GM19099 (cell line): ENCODE data around the gene ARL16.
A peak's percentile ranks its signal among the peaks of the same experiment; 100 is the strongest.

Source experiments
- POLR2A ChIP-seq: IDR thresholded peaks from 3 replicates; pipeline ENCODE4 v1.6.1; 2011; ENCODE audit warnings: low read depth; ENCODE audit not compliant: insufficient read length; ENCODE audit errors: extremely low read depth

Gene ARL16

DNA sequence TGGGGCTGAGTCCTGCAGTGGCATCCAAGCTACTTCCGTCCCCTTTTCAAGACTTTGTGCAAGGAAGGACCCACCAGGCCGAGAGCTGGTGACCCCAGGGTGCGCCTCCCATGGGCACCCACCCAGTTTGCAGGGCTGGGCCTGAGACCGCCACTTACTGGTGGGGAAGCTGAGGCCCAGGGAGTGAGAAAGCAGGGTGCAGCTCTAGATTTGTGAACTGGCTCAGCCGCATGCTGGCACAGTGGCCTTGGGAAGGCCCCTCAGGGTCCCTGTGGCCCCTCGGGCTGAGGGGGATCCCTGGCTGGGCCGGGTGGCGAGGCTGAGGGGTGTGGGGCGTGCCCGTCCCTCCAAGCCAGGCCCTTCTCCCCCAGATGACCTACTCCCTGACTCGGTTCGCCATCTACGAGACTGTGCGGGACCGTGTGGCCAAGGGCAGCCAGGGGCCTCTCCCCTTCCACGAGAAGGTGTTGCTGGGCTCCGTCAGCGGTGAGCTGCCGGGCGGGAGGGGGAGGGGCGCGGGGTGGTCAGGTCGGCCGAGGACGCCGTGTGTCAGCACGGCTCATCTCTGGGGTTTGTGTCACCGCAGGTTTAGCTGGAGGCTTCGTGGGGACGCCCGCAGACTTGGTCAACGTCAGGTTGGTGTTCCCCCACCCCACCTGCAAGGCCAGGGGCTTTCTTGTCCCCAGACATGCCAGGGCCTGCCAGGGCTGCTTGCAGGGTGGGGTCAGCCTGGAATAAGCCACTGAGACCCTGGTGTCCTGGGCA lies 31.7 kb upstream of the ARL16 start:
- no peak for TF ChIP-seq POLR2A

DNA sequence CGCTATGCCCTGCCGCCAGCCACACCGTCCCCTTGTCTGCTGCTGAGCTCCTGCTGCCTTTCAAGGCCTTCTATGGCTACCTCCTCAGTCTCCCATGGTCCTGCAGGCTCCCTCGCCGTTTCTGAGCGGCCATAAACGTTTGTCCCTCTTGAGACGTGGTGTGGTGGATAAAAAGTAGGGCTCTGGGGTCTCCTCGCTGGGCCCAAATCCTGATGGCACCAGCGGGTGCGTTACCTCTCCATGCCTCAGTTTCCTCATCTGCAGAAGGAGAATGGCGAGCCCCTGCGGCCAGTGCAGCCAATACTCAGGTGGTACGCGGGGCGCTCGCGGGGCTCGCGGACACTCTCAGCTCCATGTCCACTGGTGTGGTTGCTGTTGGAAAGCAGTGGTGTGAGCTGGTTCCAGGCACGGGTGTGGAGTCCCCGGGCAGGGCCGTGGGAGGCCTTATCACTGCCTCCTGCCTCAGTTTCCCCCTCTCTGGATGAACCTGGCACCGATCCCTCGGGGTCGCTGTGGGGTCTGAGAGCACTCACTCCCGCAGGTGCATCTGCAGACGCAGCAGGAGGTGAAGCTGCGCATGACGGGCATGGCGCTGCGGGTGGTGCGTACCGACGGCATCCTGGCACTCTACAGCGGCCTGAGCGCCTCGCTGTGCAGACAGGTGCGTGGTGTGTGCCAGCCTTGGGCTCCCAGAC lies 31.0 kb upstream of the ARL16 start:
- no peak for TF ChIP-seq POLR2A

GRCh38 chr17:81713556-81714411 lies 30.2 kb upstream of the ARL16 start:
- TF ChIP-seq POLR2A = no peak

- no peak for TF ChIP-seq POLR2A
These were observed 29.5 kb upstream of the ARL16 start for GRCh38 chr17:81713004-81713555.

DNA sequence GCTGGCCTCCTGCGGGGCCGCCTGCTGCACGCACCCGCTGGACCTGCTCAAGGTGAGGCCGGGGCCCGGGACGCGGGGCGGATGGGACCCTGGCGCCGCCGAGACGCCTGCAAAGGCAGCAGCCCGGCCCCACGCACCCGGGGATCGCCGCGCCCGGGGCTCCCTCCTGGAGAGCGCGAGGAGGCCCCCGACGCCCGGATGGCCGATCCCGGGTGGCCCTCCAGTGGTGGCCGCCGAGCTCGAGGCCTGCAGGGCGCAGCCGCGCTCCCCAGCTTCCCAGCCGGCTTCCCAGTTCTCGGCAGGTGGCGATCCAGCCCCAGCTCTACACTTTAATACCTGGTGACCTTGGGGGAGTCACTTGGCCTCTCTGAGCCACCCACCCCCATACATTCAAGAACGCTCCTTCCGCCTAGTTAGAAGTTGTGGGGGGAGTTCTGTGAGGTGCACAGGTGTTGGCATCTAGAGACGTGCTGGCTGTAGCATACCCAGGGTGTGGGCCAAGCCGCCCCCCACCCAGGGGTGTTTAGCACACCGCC lies 28.9 kb upstream of the ARL16 start:
- TF ChIP-seq POLR2A = no peak

- TF ChIP-seq POLR2A = peak; percentile 48
These were observed 28.3 kb upstream of the ARL16 start, which contains the start of gene SLC25A10 for GRCh38 chr17:81711814-81712467. Gene SLC25A10 (plus strand): TSS chr17:81712284. CDS start chr17:81712427, 143 bp downstream.

GRCh38 chr17:81710514-81711308 lies 27.1 kb upstream of the ARL16 start:
- peak; percentile 10 for TF ChIP-seq POLR2A

- no peak for TF ChIP-seq POLR2A
These were observed 25.2 kb upstream of the ARL16 start for GRCh38 chr17:81708739-81709185.

DNA sequence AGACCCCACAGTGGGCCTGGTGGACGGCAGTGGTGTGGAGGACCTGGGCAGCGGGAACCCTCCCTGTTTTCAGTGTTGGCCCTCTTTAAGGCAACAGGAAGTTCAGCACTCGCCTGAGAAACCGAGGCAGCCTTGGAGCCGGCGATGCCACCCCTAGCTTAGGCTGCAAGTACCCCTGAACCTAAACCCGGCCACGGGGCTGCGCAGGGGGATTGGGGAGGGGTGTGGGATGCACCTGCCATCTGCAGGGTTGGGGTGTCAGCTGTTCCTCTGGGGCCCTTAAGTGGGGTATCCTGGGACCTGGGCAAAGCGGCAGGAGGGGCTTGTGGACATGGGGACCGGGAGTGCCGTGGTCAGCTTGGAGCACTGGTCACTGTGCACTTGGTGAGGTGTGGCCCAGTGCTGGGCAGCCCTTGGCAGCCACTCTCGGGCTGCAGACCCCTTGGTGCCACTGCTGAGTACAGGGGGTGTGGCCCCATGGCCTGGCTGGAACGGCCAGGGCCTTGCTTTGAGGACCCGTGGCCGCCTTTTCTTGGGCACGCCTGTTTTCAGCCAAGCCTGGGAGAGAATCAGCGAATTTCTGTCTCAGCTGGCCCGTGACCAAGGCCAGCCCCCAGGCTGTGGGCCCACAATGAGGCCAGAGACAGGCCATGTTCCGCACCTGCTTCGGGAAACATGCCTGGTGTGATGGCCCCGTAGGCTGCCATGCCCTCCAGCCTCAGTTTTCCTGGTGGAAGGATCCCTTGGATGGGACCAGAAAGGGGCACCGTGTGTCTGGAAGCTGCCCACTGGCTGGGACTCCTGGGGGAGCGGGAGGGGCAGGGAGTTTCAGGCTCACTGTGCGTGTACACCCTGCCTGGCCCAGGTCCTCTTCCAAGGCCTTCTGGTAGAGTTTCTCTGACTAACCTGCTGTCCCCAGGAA lies 24.4 kb upstream of the ARL16 start:
- no peak for TF ChIP-seq POLR2A

DNA sequence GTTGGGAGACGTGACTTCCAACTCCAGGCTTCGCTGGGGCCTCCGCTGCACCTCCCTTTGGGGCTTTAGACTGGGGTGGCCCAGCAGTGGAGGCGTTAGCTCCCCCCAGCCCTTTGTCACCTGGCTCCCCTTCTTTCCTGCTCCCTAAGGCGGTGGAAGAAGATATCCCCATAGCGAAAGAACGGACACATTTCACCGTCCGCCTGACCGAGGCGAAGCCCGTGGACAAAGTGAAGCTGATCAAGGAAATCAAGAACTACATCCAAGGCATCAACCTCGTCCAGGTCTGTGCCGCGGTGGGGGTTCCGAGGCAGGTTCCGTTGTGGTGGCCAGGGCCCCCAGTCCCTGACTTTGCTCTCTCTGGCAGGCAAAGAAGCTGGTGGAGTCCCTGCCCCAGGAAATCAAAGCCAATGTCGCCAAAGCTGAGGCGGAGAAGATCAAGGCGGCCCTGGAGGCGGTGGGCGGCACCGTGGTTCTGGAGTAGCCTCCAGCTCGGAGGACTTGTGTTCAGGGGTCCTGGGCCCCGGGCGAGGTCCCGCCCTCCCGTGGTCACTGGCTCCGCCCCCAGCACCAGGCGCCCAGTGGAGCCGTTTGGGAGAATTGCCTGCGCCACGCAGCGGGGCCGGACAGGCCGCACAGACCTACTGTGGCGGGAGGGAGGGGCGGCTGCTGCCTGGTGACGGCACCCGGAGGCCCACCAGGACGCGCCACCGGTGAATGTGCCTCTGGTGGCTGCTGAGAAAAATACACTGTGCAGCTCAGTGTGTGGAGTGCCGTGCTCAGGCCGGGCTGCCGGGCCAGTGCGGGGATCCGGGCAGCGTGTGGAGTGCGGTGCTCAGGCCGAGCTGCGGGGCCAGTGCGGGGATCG lies 23.4 kb upstream of the ARL16 start:
- TF ChIP-seq POLR2A = no peak

GRCh38 chr17:81706232-81706611 lies 22.6 kb upstream of the ARL16 start:
- no peak for TF ChIP-seq POLR2A
